ENCODE measurements around the gene SYT7. TPM values are rescaled to one million over a fixed set of nuclear protein-coding genes. Genes with fewer than 3 reads are reported as not detected.
"Not testable (repeated sequence)": the region's sequence is repeated elsewhere in the genome, so short reads cannot be mapped to it uniquely, and the experiment has no call there.

Gene SYT7
- polyA plus RNA-seq, 1 experiment = 0.45 TPM

GRCh38 chr11:61480994-61481335, 99.9 kb downstream of the SYT7 start:
- no peak for TF ChIP-seq CTCF (IDR thresholded peaks at IDR 0.05; ENCODE audit: low read depth, low read length)
- DNase-seq (ENCODE audit: low read depth, low spot score) = no peak
- CTCF ChIA-PET = interaction anchor here (0.8 to 3.1 kb wide), 5 partner anchors 9 to 157 kb away, joined by 3 to 30 read pairs (median 3); no protein-coding TSS in a partner anchor

GRCh38 chr11:61480261-61480993, 100.4 kb downstream of the SYT7 start:
- Histone ChIP-seq H3K9me3 (ENCODE audit: control insufficient read depth, insufficient read depth, low read length) (no peaks in the 10 kb centered on the region; the same call in 1 of the 2 replicates), H3K27me3 (ENCODE audit: control insufficient read depth, insufficient read depth, low read length) (peaks cover 17% of the 10 kb centered on the region), H3K27ac (ENCODE audit: low read depth, low read length) (no peak overlapping the region), H3K4me3 (ENCODE audit: low read depth, low read length) (no peak overlapping the region)
- TF ChIP-seq CTCF (IDR thresholded peaks at IDR 0.05; ENCODE audit: low read depth, low read length) = no peak
- ChIA-PET POLR2A (no interaction called here), CTCF (interaction anchor here (0.8 to 3.1 kb wide), 6 partner anchors 9 to 158 kb away, joined by 3 to 30 read pairs (median 3); no protein-coding TSS in a partner anchor)
- DNase-seq (ENCODE audit: low read depth, low spot score) = no peak

More at GRCh38 chr11:61480994-61481335, 99.9 kb downstream of the SYT7 start:
- Histone ChIP-seq H3K4me3 (ENCODE audit: low read depth, low read length) (no peak overlapping the region), H3K9me3 (ENCODE audit: control insufficient read depth, insufficient read depth, low read length) (no peaks in the 10 kb centered on the region; the same call in 1 of the 2 replicates), H3K27me3 (ENCODE audit: control insufficient read depth, insufficient read depth, low read length) (peaks cover 17% of the 10 kb centered on the region), H3K27ac (ENCODE audit: low read depth, low read length) (no peak overlapping the region)
- POLR2A ChIA-PET = no interaction called here

- not testable (repeated sequence) for H3K9me3 ChIP-seq (ENCODE audit: control insufficient read depth, insufficient read depth, low read length)
These were observed 101.4 kb downstream of the SYT7 start for GRCh38 chr11:61479360-61480058.

GRCh38 chr11:61477727-61478148, 103.1 kb downstream of the SYT7 start:
- POLR2A ChIA-PET = interaction anchor here (1.0 to 1.1 kb wide), 2 partner anchors 39 to 255 kb away, joined by 3 to 4 read pairs; no protein-coding TSS in a partner anchor
- CTCF ChIA-PET = interaction anchor here (0.8 to 5.7 kb wide), 26 partner anchors 9 to 256 kb away, joined by 3 to 139 read pairs (median 6); partner anchors contain the start of gene LRRC10B
- H3K4me3 ChIP-seq (ENCODE audit: low read depth, low read length) = no peak overlapping the region
- no peak overlapping the region for H3K27ac ChIP-seq (ENCODE audit: low read depth, low read length)
- H3K9me3 ChIP-seq (ENCODE audit: control insufficient read depth, insufficient read depth, low read length) = no peaks in the 10 kb centered on the region; the same call in none of the 2 replicates
- peak; percentile 87 for TF ChIP-seq CTCF (IDR thresholded peaks at IDR 0.05; ENCODE audit: low read depth, low read length)
- no peak for DNase-seq (ENCODE audit: low read depth, low spot score)
- H3K27me3 ChIP-seq (ENCODE audit: control insufficient read depth, insufficient read depth, low read length) = peaks cover 15% of the 10 kb centered on the region

More at GRCh38 chr11:61479360-61480058, 101.4 kb downstream of the SYT7 start:
- CTCF ChIA-PET = interaction anchor here (1.3 to 5.7 kb wide), 6 partner anchors 22 to 159 kb away, joined by 3 to 139 read pairs (median 10); no protein-coding TSS in a partner anchor
- H3K27ac ChIP-seq (ENCODE audit: low read depth, low read length); POLR2A ChIA-PET; H3K4me3 ChIP-seq (ENCODE audit: low read depth, low read length); DNase-seq (ENCODE audit: low read depth, low spot score): not testable (repeated sequence)
- peaks cover 17% of the 10 kb centered on the region for H3K27me3 ChIP-seq (ENCODE audit: control insufficient read depth, insufficient read depth, low read length)

GRCh38 chr11:61477126-61477525, 103.8 kb downstream of the SYT7 start:
- ChIA-PET CTCF (interaction anchor here (0.8 to 5.7 kb wide), 20 partner anchors 10 to 221 kb away, joined by 3 to 139 read pairs (median 7); partner anchors contain the start of gene LRRC10B), POLR2A (interaction anchor here (1.1 kb wide), 1 partner anchor 256 kb away, joined by 3 read pairs; no protein-coding TSS in a partner anchor)
- no peak for DNase-seq (ENCODE audit: low read depth, low spot score)

More at GRCh38 chr11:61477126-61477525, 103.8 kb downstream of the SYT7 start:
- TF ChIP-seq CTCF (IDR thresholded peaks at IDR 0.05; ENCODE audit: low read depth, low read length) = no peak
- Histone ChIP-seq H3K4me3 (ENCODE audit: low read depth, low read length) (no peak overlapping the region), H3K27ac (ENCODE audit: low read depth, low read length) (no peak overlapping the region), H3K9me3 (ENCODE audit: control insufficient read depth, insufficient read depth, low read length) (no peaks in the 10 kb centered on the region; the same call in none of the 2 replicates), H3K27me3 (ENCODE audit: control insufficient read depth, insufficient read depth, low read length) (peaks cover 10% of the 10 kb centered on the region)

Data from AG04450 (cell line).